ENCODE measurements around the gene TRMT61A.

Gene TRMT61A

GRCh38 chr14:103569408-103569807 is 40.4 kb downstream of the TRMT61A start:
- DNase-seq, result no peak

GRCh38 chr14:103574104-103574503 is 45.1 kb downstream of the TRMT61A start:
- DNase-seq, result no peak

GRCh38 chr14:103574707-103575285 is 45.8 kb downstream of the TRMT61A start:
- no peak for DNase-seq

GRCh38 chr14:103576371-103577024 is 47.5 kb downstream of the TRMT61A start:
- no peak for DNase-seq

DNA sequence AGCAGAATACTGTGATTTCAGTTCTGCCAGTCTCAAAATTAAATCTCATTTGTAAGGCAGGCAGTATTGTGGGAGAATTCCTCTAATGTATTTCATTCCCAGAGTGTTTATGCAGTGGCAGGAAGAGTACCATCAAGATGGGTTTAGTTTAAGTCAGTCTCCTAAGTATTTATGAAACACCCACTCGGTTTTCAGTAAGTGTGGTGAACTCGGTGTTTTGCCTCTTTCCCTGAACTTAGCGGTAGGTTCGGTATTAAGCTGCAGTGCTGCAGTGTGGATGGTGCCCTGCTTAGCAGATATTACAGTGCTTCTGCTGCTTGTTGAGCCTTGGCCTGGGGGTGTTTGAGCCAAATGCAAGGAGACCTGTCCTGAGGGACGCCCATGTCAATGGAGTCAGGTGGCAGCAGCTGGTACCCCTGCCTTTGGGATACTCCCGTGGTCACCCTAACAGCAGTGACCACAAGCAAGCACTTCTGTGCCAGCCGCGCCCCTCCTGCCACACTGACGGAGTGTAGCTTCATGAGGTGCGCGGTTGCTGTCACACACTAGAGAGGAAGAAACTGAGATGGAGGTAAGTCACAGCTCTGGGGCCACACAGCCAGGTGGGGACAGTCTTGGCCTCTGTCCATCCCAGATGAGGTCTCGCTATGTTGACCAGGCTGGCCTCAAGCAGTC is 49.5 kb downstream of the TRMT61A start:
- DNase-seq, result no peak

DNA sequence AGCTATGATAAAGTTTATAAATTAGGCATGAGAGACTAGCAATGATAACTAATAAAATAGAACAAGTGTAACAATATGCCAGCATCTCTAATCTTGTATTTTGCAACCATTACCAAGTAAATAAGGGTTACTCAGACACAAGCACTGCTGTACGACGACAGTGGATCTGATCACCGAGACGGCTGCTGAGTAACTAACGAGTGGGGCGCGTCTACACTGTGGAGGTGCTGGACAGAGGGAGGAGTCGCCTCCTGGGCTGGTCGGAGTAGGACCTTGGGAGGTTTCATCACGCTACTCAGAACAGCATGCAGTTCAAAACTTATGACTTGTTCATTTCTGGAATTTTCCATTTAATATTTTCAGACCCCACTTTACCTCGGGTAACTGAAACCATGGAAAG is 52.2 kb downstream of the TRMT61A start:
- DNase-seq, result no peak

- no peak for DNase-seq
Measured at GRCh38 chr14:103581954-103582703, 53.1 kb downstream of the TRMT61A start.

GRCh38 chr14:103584326-103584915 is 55.4 kb downstream of the TRMT61A start:
- no peak for DNase-seq
